Esophagus muscularis mucosa (tissue), 4 donors: Measurements from ENCODE around the gene INPP5A. TPM values are rescaled to one million over a fixed set of nuclear protein-coding genes. Genes with fewer than 3 reads are reported as not detected.
"Not testable (repeated sequence)": the region's sequence is repeated elsewhere in the genome, so short reads cannot be mapped to it uniquely, and the experiment has no call there.

Source experiments
- DNase-seq: peaks from one replicate; pipeline ENCODE4 v3.0.0-alpha.2; 2017; ENCODE audit errors: extremely low spot score
- H3K27ac ChIP-seq, 4 donors: fragments of 200-600 bp; sonication (generic); replicated peaks in 1 of 4; 1 replicate in 3 of 4; 2 replicates in 1 of 4; pipeline ENCODE4 v1.5.1; 2016 to 2019; ENCODE audit warnings: mild to moderate bottlenecking in 1 of 4
- H3K27me3 ChIP-seq, 4 donors: fragments of 200-600 bp; sonication (generic); one replicate each; pipeline versions ENCODE4 v1.5.1 to v1.6.0; 2016 to 2019
- H3K36me3 ChIP-seq, 4 donors: fragments of 200-600 bp; sonication (generic); one replicate each; pipeline ENCODE4 v1.5.1; 2016 to 2019
- H3K4me1 ChIP-seq, 4 donors: fragments of 200-600 bp; sonication (generic); one replicate each; pipeline ENCODE4 v1.5.1; 2016 to 2019
- H3K4me3 ChIP-seq, 4 donors: fragments of 200-600 bp; sonication (generic); 1 replicate in 2 of 4; 2 replicates in 2 of 4; pipeline ENCODE4 v1.5.1; 2016 to 2019; ENCODE audit warnings: mild to moderate bottlenecking in 4 of 4, moderate library complexity in 1 of 4
- H3K9me3 ChIP-seq, 4 donors: fragments of 200-600 bp; sonication (generic); 1 replicate in 3 of 4; 2 replicates in 1 of 4; pipeline ENCODE4 v1.5.1; 2016 to 2019
- EP300 ChIP-seq: sonication (generic); formaldehyde crosslinking; IDR thresholded peaks from one replicate; pipeline ENCODE4 v1.6.1; 2017; ENCODE audit warnings: antibody characterized with exemption
- POLR2A ChIP-seq: fragments of 450-650 bp; IDR thresholded peaks from one replicate; pipeline ENCODE4 v1.6.1; 2017; ENCODE audit warnings: antibody characterized with exemption, moderate library complexity, mild to moderate bottlenecking, low read depth
- POLR2AphosphoS5 ChIP-seq, 2 donors: sonication (generic); formaldehyde crosslinking; IDR thresholded peaks; one replicate each; pipeline ENCODE4 v1.6.1; 2017; ENCODE audit warnings: antibody characterized with exemption in 2 of 2
- WGBS: methylation state at CpG from one replicate; pipeline ENCODE4 v1.1.5; 2018; 5-methylcytosine and 5-hydroxymethylcytosine counted together
- intact Hi-C: fragments of 100-400 bp; cut with DNase I; formaldehyde crosslinking; loops from one replicate; pipeline ENCODE4 v1.15.1; 2023
- total RNA-seq, 4 donors: library from RNA; depleted of rRNA; stranded (reverse); fragments of >200 nt; gene quantifications; one replicate each; pipeline versions ENCODE4 v1.1.0 to v1.2.1, GENCODE V29; 2016
- TF ChIP-seq, protein P1 (sequence below), 3 experiments: fragments of 200-600 bp in 2 of 3; fragments of 450-650 bp in 1 of 3; sonication (generic) in 2 of 3; IDR thresholded peaks; one replicate each; pipeline ENCODE4 v1.5.1; 2017 to 2019; ENCODE audit warnings: antibody characterized with exemption in 3 of 3, mild to moderate bottlenecking in 2 of 3, moderate library complexity in 1 of 3

Gene INPP5A
- total RNA-seq, 4 donors from 2014 or later, result 234 to 301 (median 245) TPM

DNA sequence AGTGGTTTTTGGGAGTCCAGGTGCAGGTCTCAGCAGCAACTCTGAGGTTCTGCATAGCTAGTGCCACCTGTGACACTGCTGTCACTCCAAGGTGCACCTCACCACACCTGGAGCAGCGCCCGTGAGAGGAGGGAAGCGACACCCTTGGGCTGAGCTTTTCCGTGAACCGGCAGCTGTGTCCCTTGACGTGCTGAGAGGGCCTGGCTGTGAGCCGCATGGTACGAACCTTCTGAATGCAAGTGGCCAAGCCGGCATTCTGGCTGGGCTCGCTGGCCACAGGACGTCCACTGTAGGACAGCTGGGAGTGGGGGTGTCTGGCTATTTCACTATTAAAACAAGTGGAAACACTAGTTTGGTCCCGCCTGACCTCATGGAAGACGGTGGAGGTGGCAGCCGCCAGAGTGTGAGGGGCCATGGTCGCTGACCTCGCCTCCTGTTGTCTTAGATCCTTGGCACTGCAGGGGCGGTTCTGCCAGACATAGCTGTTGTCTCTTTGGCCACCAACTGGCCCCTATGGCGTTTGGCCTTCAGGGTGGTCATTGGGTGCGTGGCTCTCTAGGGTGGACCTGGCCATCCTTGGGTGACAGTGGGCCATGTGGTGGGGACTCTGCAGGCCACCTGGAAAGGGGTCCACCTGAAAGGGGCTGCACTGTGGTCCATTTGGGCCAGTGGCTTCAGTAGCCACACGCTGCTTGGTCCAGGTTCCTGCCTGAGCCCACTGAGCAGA, 12.9 kb downstream of the INPP5A start:
- no peaks in the 10 kb centered on the region for H3K27me3 ChIP-seq
- no peaks in the 10 kb centered on the region for H3K36me3 ChIP-seq
- intact Hi-C loops, result no loop called here
- TF ChIP-seq, protein P1, sequence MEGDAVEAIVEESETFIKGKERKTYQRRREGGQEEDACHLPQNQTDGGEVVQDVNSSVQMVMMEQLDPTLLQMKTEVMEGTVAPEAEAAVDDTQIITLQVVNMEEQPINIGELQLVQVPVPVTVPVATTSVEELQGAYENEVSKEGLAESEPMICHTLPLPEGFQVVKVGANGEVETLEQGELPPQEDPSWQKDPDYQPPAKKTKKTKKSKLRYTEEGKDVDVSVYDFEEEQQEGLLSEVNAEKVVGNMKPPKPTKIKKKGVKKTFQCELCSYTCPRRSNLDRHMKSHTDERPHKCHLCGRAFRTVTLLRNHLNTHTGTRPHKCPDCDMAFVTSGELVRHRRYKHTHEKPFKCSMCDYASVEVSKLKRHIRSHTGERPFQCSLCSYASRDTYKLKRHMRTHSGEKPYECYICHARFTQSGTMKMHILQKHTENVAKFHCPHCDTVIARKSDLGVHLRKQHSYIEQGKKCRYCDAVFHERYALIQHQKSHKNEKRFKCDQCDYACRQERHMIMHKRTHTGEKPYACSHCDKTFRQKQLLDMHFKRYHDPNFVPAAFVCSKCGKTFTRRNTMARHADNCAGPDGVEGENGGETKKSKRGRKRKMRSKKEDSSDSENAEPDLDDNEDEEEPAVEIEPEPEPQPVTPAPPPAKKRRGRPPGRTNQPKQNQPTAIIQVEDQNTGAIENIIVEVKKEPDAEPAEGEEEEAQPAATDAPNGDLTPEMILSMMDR (IDR thresholded peaks at IDR 0.05), result no peak
- TF ChIP-seq POLR2AphosphoS5 (IDR thresholded peaks at IDR 0.05) (no peak), EP300 (no peak), POLR2A (no peak)
- H3K4me1 ChIP-seq, result peaks cover 64 to 89% (median 87%) of the 10 kb centered on the region in 4 donors
- no peak for DNase-seq
- 78% methylated on average over 16 of the region's 20 CpGs for WGBS
- no peaks in the 10 kb centered on the region for H3K9me3 ChIP-seq
- H3K4me3 ChIP-seq, result no peak overlapping the region
- H3K27ac ChIP-seq, result no peak overlapping the region

DNA sequence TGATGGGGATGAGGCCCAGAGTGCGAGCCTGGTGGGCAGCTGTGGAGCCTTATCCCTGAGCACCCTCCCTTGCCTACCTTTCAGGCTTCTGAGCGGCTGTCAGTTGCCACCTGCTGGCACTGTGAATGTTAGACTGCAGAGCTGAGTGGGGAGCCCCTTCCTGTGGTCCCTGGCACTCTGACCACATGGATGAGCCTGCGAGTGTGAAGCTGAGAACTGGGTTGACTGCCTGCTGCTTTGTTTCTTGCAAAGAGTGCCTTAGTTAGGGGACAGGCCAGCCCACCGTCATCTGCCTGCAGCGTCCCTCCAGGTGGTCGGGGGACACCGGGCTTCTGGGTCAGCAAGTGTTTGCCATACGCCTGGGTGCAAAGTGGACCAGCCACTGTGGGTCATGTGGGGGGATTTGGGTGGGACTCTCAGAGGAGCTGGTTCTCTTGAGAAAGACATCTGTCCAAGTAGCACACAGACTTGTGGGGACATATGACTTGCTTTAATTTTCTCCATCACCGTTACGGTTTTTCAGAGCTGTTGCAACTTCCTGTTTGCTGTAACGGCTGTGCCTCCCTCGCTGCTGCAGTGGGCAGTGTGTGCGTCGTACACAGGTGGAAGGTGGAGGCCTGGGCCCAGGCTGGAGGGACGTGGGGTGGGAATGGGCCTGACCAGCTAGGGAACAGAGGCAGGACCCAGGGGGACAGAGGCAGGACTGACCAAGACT, 13.7 kb downstream of the INPP5A start:
- Histone ChIP-seq H3K4me3 (no peak overlapping the region), H3K4me1 (peaks cover 62 to 89% (median 87%) of the 10 kb centered on the region in 4 donors), H3K36me3 (peaks cover 0 to 5% (median 0%) of the 10 kb centered on the region in 4 donors), H3K27me3 (no peaks in the 10 kb centered on the region), H3K9me3 (no peaks in the 10 kb centered on the region), H3K27ac (no peak overlapping the region)
- no peak for DNase-seq
- TF ChIP-seq POLR2AphosphoS5 (IDR thresholded peaks at IDR 0.05) (no peak), EP300 (no peak), POLR2A (no peak)
- TF ChIP-seq, protein P1 (IDR thresholded peaks at IDR 0.05), result no peak
- intact Hi-C loops, result no loop called here
- WGBS, result 52% methylated on average over 13 of the region's 15 CpGs

DNA sequence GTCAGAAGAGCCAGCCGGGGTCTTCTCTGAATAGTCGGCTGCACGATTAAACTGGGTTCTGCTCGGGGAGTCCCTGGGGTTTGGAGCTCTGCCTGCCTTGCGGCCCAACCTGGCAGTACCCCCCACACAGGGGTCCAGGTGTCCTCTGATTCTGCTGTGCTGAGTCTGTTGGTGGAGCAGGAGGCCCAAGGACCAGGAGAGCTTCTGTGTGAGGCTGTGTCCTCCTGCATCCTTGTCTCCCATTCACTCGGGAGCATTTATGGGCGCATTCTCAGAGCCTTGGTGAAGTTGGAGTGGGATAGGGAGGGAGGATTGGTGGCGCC, 14.2 kb downstream of the INPP5A start:
- TF ChIP-seq POLR2AphosphoS5 (IDR thresholded peaks at IDR 0.05) (no peak), EP300 (no peak)
- WGBS, result 62% methylated on average over 8 of the region's 8 CpGs
- Histone ChIP-seq H3K4me3 (no peak overlapping the region), H3K27me3 (no peaks in the 10 kb centered on the region), H3K27ac (no peak overlapping the region), H3K9me3 (no peaks in the 10 kb centered on the region), H3K36me3 (peaks cover 0 to 6% (median 0%) of the 10 kb centered on the region in 4 donors), H3K4me1 (peaks cover 56 to 89% (median 87%) of the 10 kb centered on the region in 4 donors)
- intact Hi-C loops, result no loop called here
- no peak for DNase-seq

DNA sequence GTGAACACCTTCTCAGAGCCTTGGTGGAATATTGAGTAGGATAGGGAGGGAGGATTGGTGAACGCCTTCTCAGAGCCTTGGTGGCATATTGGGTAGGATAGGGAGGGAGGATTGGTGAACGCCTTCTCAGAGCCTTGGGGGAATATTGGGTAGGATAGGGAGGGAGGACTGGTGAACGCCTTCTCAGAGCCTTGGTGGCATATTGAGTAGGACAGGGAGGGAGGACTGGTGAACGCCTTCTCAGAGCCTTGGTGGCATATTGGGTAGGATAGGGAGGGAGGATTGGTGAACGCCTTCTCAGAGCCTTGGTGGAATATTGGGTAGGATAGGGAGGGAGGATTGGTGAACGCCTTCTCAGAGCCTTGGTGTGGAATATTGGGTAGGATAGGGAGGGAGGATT, 15.0 kb downstream of the INPP5A start:
- H3K4me3 ChIP-seq, H3K27me3 ChIP-seq, H3K36me3 ChIP-seq, H3K27ac ChIP-seq, intact Hi-C loops, DNase-seq, H3K9me3 ChIP-seq: not testable (repeated sequence)
- WGBS, result 90% methylated on average over 6 of the region's 6 CpGs
- peaks cover 48 to 89% (median 87%) of the 10 kb centered on the region in 4 donors for H3K4me1 ChIP-seq

DNA sequence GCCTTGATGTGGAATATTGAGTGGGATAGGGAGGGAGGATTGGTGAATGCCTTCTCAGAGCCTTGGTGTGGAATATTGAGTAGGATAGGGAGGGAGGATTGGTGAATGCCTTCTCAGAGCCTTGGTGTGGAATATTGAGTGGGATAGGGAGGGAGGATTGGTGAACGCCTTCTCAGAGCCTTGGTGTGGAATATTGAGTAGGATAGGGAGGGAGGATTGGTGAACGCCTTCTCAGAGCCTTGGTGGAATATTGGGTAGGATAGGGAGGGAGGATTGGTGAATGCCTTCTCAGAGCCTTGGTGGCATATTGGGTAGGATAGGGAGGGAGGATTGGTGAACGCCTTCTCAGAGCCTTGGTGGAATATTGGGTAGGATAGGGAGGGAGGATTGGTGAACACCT, 16.0 kb downstream of the INPP5A start:
- DNase-seq, H3K9me3 ChIP-seq, H3K4me3 ChIP-seq, intact Hi-C loops, H3K27ac ChIP-seq, H3K36me3 ChIP-seq, H3K27me3 ChIP-seq: not testable (repeated sequence)
- H3K4me1 ChIP-seq, result peaks cover 42 to 89% (median 87%) of the 10 kb centered on the region in 4 donors
- WGBS, result 92% methylated on average over 3 of the region's 3 CpGs

DNA sequence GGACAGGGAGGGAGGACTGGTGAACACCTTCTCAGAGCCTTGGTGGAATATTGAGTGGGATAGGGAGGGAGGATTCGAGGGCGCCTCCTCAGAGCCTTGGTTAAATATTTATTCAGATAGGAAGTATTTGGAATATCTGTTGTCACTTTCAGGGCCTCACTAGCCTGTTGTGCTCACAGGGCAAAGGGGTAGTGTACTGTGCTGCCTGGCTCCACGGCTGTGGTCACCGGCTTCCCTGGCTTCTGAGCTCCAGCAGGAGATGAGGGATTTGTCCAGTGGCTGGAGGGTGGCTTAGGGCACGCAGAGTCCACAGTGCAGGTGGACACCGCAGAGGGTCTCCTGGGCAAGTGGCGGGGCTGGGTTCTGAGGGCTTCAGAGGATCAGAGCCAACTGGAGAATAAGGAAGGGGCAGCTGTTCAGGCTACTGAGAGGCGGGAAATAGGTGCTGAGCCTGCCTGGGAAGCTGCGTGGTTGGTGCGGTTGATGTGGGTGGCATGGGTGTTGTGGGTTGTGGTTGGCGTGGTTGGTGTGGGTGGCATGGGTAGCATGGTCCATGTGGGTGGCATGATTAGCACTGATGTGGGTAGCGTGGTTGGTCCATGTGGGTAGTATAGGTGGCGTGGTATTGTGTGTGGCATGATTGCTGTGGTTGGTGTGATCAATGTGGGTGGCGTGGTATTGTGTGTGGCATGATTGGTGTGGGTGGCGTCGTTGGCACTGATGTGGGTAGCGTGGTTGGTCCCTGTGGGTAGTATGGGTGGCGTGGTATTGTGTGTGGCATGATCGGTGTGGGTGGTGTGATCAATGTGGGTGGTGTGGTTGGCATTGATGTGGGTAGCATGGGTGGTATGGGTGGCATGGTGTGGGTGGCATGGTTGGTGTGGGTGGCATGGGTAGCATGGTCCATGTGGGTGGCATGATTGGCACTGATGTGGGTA, 16.7 kb downstream of the INPP5A start:
- no peak for DNase-seq
- H3K4me1 ChIP-seq, result peaks cover 36 to 89% (median 87%) of the 10 kb centered on the region in 4 donors
- peaks cover 0 to 6% (median 0%) of the 10 kb centered on the region in 4 donors for H3K36me3 ChIP-seq
- H3K27ac ChIP-seq, result no peak overlapping the region
- H3K9me3 ChIP-seq, result no peaks in the 10 kb centered on the region
- WGBS, result 94% methylated on average over 19 of the region's 19 CpGs
- intact Hi-C loops, result no loop called here
- no peak overlapping the region for H3K4me3 ChIP-seq
- no peaks in the 10 kb centered on the region for H3K27me3 ChIP-seq
- TF ChIP-seq POLR2AphosphoS5 (IDR thresholded peaks at IDR 0.05) (no peak), POLR2A (no peak), EP300 (no peak)
- TF ChIP-seq, protein P1 (IDR thresholded peaks at IDR 0.05), result no peak
